HG03175 (cell line): ENCODE data around the gene OR4D1.

Experiments
- ATAC-seq: cut with Tn5 transposase; IDR thresholded peaks from one replicate; pipeline ENCODE4 v1.9.1; 2021; ENCODE audit warnings: mild to moderate bottlenecking, moderate library complexity; ENCODE audit not compliant: unreplicated experiment

The OR4D1 gene

GRCh38 chr17:58191241-58191896 is 43.2 kb downstream of the OR4D1 start:
- ATAC-seq = no peak

- ATAC-seq = no peak
Measured at GRCh38 chr17:58192612-58193011, 44.4 kb downstream of the OR4D1 start, which contains the start of gene EPX. TSS of gene EPX (plus strand) at chr17:58192726. CDS start at chr17:58192847, 121 bp downstream.

GRCh38 chr17:58193641-58194255 is 45.6 kb downstream of the OR4D1 start:
- ATAC-seq = no peak

- no peak for ATAC-seq
Measured at GRCh38 chr17:58195518-58196123, 47.4 kb downstream of the OR4D1 start.

- no peak for ATAC-seq
Measured at GRCh38 chr17:58196610-58197009, 48.4 kb downstream of the OR4D1 start.

- no peak for ATAC-seq
Measured at GRCh38 chr17:58200024-58200633, 51.9 kb downstream of the OR4D1 start.

GRCh38 chr17:58202859-58203258 is 54.7 kb downstream of the OR4D1 start:
- ATAC-seq = no peak

- no peak for ATAC-seq
Measured at GRCh38 chr17:58204796-58205195, 56.6 kb downstream of the OR4D1 start.

- ATAC-seq = no peak
Measured at GRCh38 chr17:58205936-58206335, 57.8 kb downstream of the OR4D1 start.

GRCh38 chr17:58207451-58207850 is 59.3 kb downstream of the OR4D1 start:
- no peak for ATAC-seq

GRCh38 chr17:58208344-58208743 is 60.2 kb downstream of the OR4D1 start:
- ATAC-seq = no peak
